ENCODE data around the gene MRM3.

MRM3 gene

DNA sequence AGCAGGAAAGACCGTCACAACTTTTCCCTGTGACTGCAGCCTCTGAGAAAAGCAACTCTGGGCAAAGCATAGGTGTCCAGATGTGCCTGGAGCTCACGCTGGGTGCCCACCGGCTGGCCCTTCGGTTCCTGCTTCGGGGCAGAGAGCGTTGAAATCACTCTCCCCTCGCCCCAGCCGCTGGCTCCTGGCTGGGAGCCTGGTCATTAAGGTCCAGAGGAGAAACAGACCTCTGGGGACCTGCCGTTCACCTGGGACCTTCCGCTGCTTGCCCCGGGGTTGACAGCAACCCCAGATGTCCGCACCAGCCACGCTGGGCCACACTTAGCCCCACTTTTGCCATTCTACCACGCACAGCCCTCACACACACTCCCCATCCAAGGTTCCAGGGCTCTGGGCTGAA is 13.1 kb downstream of the MRM3 start:
- Histone ChIP-seq H3K27ac (ENCODE audit: insufficient read depth in 1 of 2, low read depth in 1 of 2, low read length in 2 of 2, poor library complexity in 1 of 2, severe bottlenecking in 2 of 2) (no peak overlapping the region), H3K27me3 (replicated peaks in 2 of 5; ENCODE audit: control insufficient read depth in 4 of 5, insufficient read depth in 5 of 5, low read length in 4 of 5) (peaks cover 0 to 2% (median 0%) of the 10 kb centered on the region in 5 experiments), H3K36me3 (ENCODE audit: control insufficient read depth in 4 of 4, insufficient read depth in 4 of 4, low read length in 3 of 4) (peaks cover 5 to 27% (median 16%) of the 10 kb centered on the region in 4 experiments), H3K4me3 (ENCODE audit: control insufficient read depth in 1 of 7, extremely low read depth in 1 of 7, insufficient read depth in 4 of 7, low read depth in 2 of 7, low read length in 6 of 7) (peak overlapping the region in 1 of 7 experiments; percentile 31), H3K4me1 (ENCODE audit: control extremely low read depth in 1 of 4, control insufficient read depth in 4 of 4, insufficient read depth in 4 of 4, low read length in 3 of 4) (peaks cover 0 to 7% (median 0%) of the 10 kb centered on the region in 4 experiments), H3K9me3 (ENCODE audit: control extremely low read depth in 1 of 5, control insufficient read depth in 4 of 5, insufficient read depth in 2 of 5, low read depth in 1 of 5, low read length in 4 of 5) (peaks cover 0 to under 1% (median 0%) of the 10 kb centered on the region in 5 experiments)
- 77% methylated on average over 10 of the region's 14 CpGs for WGBS (ENCODE audit: insufficient coverage)
- CTCF ChIA-PET, result interaction anchor here (0.8 to 4.1 kb wide), 17 partner anchors 9 to 263 kb away, joined by 3 to 27 read pairs (median 5); partner anchors contain the start of genes GLOD4, MRM3, NXN and TIMM22
- DNase-seq, result no peak
- POLR2A ChIA-PET, result interaction anchor here (1.1 to 1.6 kb wide), 2 partner anchors 185 to 186 kb away, joined by 4 to 5 read pairs; no protein-coding TSS in a partner anchor

DNA sequence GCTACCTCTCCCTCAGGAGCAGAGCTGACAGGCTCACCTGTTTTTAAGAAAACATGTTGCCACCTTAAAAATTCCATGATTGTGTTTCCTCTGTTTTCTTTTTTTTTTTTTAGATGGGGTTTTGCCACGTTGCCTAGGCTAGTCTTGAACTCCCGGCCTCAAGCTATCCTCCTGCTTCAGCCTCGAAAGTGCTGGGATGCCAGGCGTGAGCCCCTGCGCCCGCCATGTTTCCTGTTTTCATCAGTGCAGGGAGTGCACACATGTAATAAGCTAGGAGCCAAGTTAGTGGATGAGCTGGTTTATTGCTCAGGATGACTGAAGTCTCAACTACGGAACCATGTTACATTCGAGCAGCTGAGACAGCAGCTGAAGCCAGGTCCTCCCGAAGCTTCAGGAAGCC is 13.6 kb downstream of the MRM3 start:
- POLR2A ChIA-PET, result interaction anchor here (1.1 kb wide), 1 partner anchor 185 kb away, joined by 4 read pairs; no protein-coding TSS in a partner anchor
- CTCF ChIA-PET, result interaction anchor here (0.8 to 4.1 kb wide), 17 partner anchors 9 to 263 kb away, joined by 3 to 27 read pairs (median 5); partner anchors contain the start of genes GLOD4, MRM3, NXN and TIMM22
- Histone ChIP-seq H3K27me3 (replicated peaks in 2 of 5; ENCODE audit: control insufficient read depth in 4 of 5, insufficient read depth in 5 of 5, low read length in 4 of 5) (peaks cover 0 to 3% (median 0%) of the 10 kb centered on the region in 5 experiments), H3K36me3 (ENCODE audit: control insufficient read depth in 4 of 4, insufficient read depth in 4 of 4, low read length in 3 of 4) (peaks cover 5 to 26% (median 16%) of the 10 kb centered on the region in 4 experiments), H3K4me1 (ENCODE audit: control extremely low read depth in 1 of 4, control insufficient read depth in 4 of 4, insufficient read depth in 4 of 4, low read length in 3 of 4) (peaks cover 0 to 7% (median 0%) of the 10 kb centered on the region in 4 experiments), H3K4me3 (ENCODE audit: control insufficient read depth in 1 of 7, extremely low read depth in 1 of 7, insufficient read depth in 4 of 7, low read depth in 2 of 7, low read length in 6 of 7) (no peak overlapping the region), H3K9me3 (ENCODE audit: control extremely low read depth in 1 of 5, control insufficient read depth in 4 of 5, insufficient read depth in 2 of 5, low read depth in 1 of 5, low read length in 4 of 5) (no peaks in the 10 kb centered on the region), H3K27ac (ENCODE audit: insufficient read depth in 1 of 2, low read depth in 1 of 2, low read length in 2 of 2, poor library complexity in 1 of 2, severe bottlenecking in 2 of 2) (no peak overlapping the region)
- DNase-seq, result no peak
- 93% methylated on average over 9 of the region's 9 CpGs for WGBS (ENCODE audit: insufficient coverage)

DNA sequence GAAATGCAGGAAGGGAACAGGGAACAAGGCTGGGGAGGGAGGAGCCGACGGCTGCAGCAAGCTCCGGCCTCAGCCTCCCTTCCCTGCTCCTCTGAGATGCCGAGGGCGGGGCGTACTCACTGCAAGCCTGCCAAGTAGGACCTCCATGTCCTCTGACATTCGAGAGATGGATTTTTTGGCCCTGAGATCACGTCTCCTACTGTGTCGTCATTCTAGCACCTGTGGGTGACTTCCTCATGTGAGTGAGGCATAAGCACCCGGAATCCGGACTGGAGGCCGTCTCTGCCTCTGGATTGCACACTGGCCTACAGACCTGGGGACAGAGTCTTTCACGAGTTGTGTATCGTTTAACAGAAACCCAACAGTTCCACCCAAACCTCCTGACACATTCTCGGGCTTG is 14.5 kb downstream of the MRM3 start:
- H3K27me3 ChIP-seq (replicated peaks in 2 of 5; ENCODE audit: control insufficient read depth in 4 of 5, insufficient read depth in 5 of 5, low read length in 4 of 5), result peaks cover 0 to 3% (median 0%) of the 10 kb centered on the region in 5 experiments
- 95% methylated on average over 13 of the region's 15 CpGs for WGBS (ENCODE audit: insufficient coverage)
- peaks cover 0 to 7% (median 0%) of the 10 kb centered on the region in 4 experiments for H3K4me1 ChIP-seq (ENCODE audit: control extremely low read depth in 1 of 4, control insufficient read depth in 4 of 4, insufficient read depth in 4 of 4, low read length in 3 of 4)
- no peak overlapping the region for H3K27ac ChIP-seq (ENCODE audit: insufficient read depth in 1 of 2, low read depth in 1 of 2, low read length in 2 of 2, poor library complexity in 1 of 2, severe bottlenecking in 2 of 2)
- ChIA-PET POLR2A (interaction anchor here (1.1 kb wide), 1 partner anchor 184 kb away, joined by 4 read pairs; no protein-coding TSS in a partner anchor), CTCF (interaction anchor here (0.9 to 4.1 kb wide), 10 partner anchors 15 to 262 kb away, joined by 3 to 38 read pairs (median 10); partner anchors contain the start of genes GLOD4, MRM3, NXN and TIMM22)
- H3K4me3 ChIP-seq (ENCODE audit: control insufficient read depth in 1 of 7, extremely low read depth in 1 of 7, insufficient read depth in 4 of 7, low read depth in 2 of 7, low read length in 6 of 7), result no peak overlapping the region
- H3K9me3 ChIP-seq (ENCODE audit: control extremely low read depth in 1 of 5, control insufficient read depth in 4 of 5, insufficient read depth in 2 of 5, low read depth in 1 of 5, low read length in 4 of 5), result no peaks in the 10 kb centered on the region
- no peak for DNase-seq
- peaks cover 5 to 18% (median 12%) of the 10 kb centered on the region in 4 experiments for H3K36me3 ChIP-seq (ENCODE audit: control insufficient read depth in 4 of 4, insufficient read depth in 4 of 4, low read length in 3 of 4)

DNA sequence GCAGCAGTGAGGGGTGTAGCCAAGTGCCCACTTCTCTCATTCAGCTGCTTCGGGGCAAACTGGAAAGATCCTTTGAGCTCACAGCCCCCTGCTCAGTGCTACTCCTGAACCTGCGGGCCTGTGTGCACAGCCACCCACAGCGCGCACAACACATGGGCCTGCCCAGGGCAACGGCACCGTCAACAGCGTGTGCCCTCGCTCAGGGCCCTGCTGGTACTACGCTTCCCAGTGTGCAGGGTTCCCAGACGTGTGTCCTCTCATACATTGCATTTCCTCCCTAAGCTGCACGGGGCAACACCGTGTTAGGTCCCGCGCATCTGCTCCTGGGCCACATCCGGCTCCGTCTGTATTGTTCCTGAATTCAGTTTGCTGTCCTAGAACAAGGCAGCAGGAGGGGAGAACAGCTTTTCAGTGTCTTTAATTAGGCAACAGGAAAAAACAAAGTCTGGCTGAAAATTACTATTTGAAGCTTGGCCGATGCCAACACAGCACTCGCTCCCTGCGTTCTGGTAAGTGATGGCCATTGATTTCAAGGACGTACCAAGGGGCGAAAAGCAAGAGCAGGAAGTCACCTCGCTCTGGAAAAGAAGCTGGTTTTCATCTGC is 15.2 kb downstream of the MRM3 start:
- Histone ChIP-seq H3K27ac (ENCODE audit: insufficient read depth in 1 of 2, low read depth in 1 of 2, low read length in 2 of 2, poor library complexity in 1 of 2, severe bottlenecking in 2 of 2) (no peak overlapping the region), H3K27me3 (replicated peaks in 2 of 5; ENCODE audit: control insufficient read depth in 4 of 5, insufficient read depth in 5 of 5, low read length in 4 of 5) (peaks cover 0 to 3% (median 0%) of the 10 kb centered on the region in 5 experiments), H3K4me1 (ENCODE audit: control extremely low read depth in 1 of 4, control insufficient read depth in 4 of 4, insufficient read depth in 4 of 4, low read length in 3 of 4) (peaks cover 0 to 7% (median 0%) of the 10 kb centered on the region in 4 experiments), H3K4me3 (ENCODE audit: control insufficient read depth in 1 of 7, extremely low read depth in 1 of 7, insufficient read depth in 4 of 7, low read depth in 2 of 7, low read length in 6 of 7) (no peak overlapping the region), H3K9me3 (ENCODE audit: control extremely low read depth in 1 of 5, control insufficient read depth in 4 of 5, insufficient read depth in 2 of 5, low read depth in 1 of 5, low read length in 4 of 5) (no peaks in the 10 kb centered on the region), H3K36me3 (ENCODE audit: control insufficient read depth in 4 of 4, insufficient read depth in 4 of 4, low read length in 3 of 4) (peaks cover 4 to 10% (median 8%) of the 10 kb centered on the region in 4 experiments)
- 93% methylated on average over 22 of the region's 22 CpGs for WGBS (ENCODE audit: insufficient coverage)
- no peak for DNase-seq
- POLR2A ChIA-PET, result no interaction called here
- CTCF ChIA-PET, result interaction anchor here (0.8 to 4.1 kb wide), 8 partner anchors 18 to 259 kb away, joined by 3 to 38 read pairs (median 6); partner anchors contain the start of genes NXN and TIMM22

DNA sequence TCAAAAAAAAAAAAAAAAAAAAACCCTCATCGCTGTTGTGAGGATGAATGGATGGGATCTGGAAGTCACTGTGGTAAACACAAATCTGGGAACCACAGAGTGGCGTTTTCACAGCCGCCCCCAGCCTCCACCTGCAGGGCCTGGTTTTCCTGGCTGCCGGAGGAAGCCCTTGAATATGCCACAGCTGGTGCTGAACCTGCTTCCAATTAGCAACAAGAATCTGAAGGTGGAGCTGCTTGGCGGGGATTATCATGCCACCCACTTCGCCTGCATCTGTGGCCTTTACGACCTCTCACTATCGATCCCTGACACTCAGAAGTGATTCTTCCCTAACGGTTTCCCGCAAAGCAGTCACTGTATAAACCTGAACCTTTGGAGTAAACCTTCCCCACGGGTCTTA is 16.1 kb downstream of the MRM3 start:
- Histone ChIP-seq H3K4me3 (ENCODE audit: control insufficient read depth in 1 of 7, extremely low read depth in 1 of 7, insufficient read depth in 4 of 7, low read depth in 2 of 7, low read length in 6 of 7) (no peak overlapping the region), H3K27me3 (replicated peaks in 2 of 5; ENCODE audit: control insufficient read depth in 4 of 5, insufficient read depth in 5 of 5, low read length in 4 of 5) (peaks cover 0 to 3% (median 0%) of the 10 kb centered on the region in 5 experiments), H3K27ac (ENCODE audit: insufficient read depth in 1 of 2, low read depth in 1 of 2, low read length in 2 of 2, poor library complexity in 1 of 2, severe bottlenecking in 2 of 2) (no peak overlapping the region), H3K9me3 (ENCODE audit: control extremely low read depth in 1 of 5, control insufficient read depth in 4 of 5, insufficient read depth in 2 of 5, low read depth in 1 of 5, low read length in 4 of 5) (no peaks in the 10 kb centered on the region), H3K4me1 (ENCODE audit: control extremely low read depth in 1 of 4, control insufficient read depth in 4 of 4, insufficient read depth in 4 of 4, low read length in 3 of 4) (peaks cover 0 to 7% (median 0%) of the 10 kb centered on the region in 4 experiments), H3K36me3 (ENCODE audit: control insufficient read depth in 4 of 4, insufficient read depth in 4 of 4, low read length in 3 of 4) (peaks cover 0 to 5% (median 2%) of the 10 kb centered on the region in 4 experiments)
- CTCF ChIA-PET, result interaction anchor here (0.8 to 4.1 kb wide), 7 partner anchors 19 to 258 kb away, joined by 3 to 38 read pairs (median 4); partner anchors contain the start of genes NXN and TIMM22
- no peak for DNase-seq
- WGBS (ENCODE audit: insufficient coverage), result 74% methylated on average over 10 of the region's 11 CpGs
- POLR2A ChIA-PET, result no interaction called here

DNA sequence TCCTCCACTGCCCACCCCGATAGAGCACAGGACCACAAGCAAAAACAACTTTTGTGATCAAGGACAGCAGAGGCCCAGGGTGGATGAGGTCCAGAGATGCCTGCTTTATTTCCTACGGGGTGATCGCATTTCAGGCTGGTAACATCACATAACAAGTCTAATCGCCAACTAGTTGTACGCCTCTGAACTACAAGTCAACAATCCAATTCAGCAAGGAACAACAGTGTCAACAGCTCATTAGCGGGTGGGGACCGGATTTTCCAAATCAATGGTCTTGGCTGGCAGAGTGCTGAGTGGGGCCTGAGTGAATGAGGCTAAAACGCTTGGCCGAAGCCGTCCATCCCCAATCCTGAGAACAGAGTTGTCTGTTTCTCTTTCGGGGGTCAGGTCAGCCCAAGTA is 17.1 kb downstream of the MRM3 start:
- Histone ChIP-seq H3K4me1 (ENCODE audit: control extremely low read depth in 1 of 4, control insufficient read depth in 4 of 4, insufficient read depth in 4 of 4, low read length in 3 of 4) (peaks cover 0 to 7% (median 0%) of the 10 kb centered on the region in 4 experiments), H3K4me3 (ENCODE audit: control insufficient read depth in 1 of 7, extremely low read depth in 1 of 7, insufficient read depth in 4 of 7, low read depth in 2 of 7, low read length in 6 of 7) (no peak overlapping the region), H3K27ac (ENCODE audit: insufficient read depth in 1 of 2, low read depth in 1 of 2, low read length in 2 of 2, poor library complexity in 1 of 2, severe bottlenecking in 2 of 2) (no peak overlapping the region), H3K36me3 (ENCODE audit: control insufficient read depth in 4 of 4, insufficient read depth in 4 of 4, low read length in 3 of 4) (no peaks in the 10 kb centered on the region), H3K27me3 (replicated peaks in 2 of 5; ENCODE audit: control insufficient read depth in 4 of 5, insufficient read depth in 5 of 5, low read length in 4 of 5) (peaks cover 0 to 5% (median 3%) of the 10 kb centered on the region in 5 experiments), H3K9me3 (ENCODE audit: control extremely low read depth in 1 of 5, control insufficient read depth in 4 of 5, insufficient read depth in 2 of 5, low read depth in 1 of 5, low read length in 4 of 5) (no peaks in the 10 kb centered on the region)
- CTCF ChIA-PET, result interaction anchor here (1.5 to 3.4 kb wide), 2 partner anchors 11 to 184 kb away, joined by 5 to 38 read pairs; partner anchors contain the start of gene NXN
- POLR2A ChIA-PET, result no interaction called here
- WGBS (ENCODE audit: insufficient coverage), result 97% methylated on average over 10 of the region's 11 CpGs
- DNase-seq, result no peak

Data from common myeloid progenitor, CD34-positive (primary cell).